Measurements from ENCODE around the gene CYP2U1.

- TF ChIP-seq CTCF (IDR thresholded peaks at IDR 0.05; ENCODE audit: insufficient read depth, low read length, poor library complexity, severe bottlenecking) (no peak), EZH2phosphoT487 (conservative IDR thresholded peaks at IDR 0.05; ENCODE audit: low read length) (no peak)
Measured at GRCh38 chr4:107996949-107997788, 65.8 kb downstream of the CYP2U1 start.

Data from SU-DHL-6 (cell line).